Kidney (tissue), 14 donors: ENCODE measurements around the gene XYLB. TPM values are rescaled to one million over a fixed set of nuclear protein-coding genes. Genes with fewer than 3 reads are reported as not detected.

Source experiments
- DNase-seq, 5 donors: peaks; one replicate each; pipeline ENCODE4 v3.0.0-alpha.2; 2013 to 2020
- FAIRE-seq: peaks from 2 replicates; lab custom pipeline; 2012; peaks lifted over from hg19 to GRCh38; lab: Jason Lieb, UNC
- H3K27ac ChIP-seq, 2 donors: one replicate each; pipeline ENCODE4 v1.7.0; 2013; ENCODE audit warnings: low read depth in 2 of 2, low read length in 2 of 2, inconsistent platforms in 1 of 2
- H3K27me3 ChIP-seq: one replicate; pipeline ENCODE4 v1.7.1; 2013; ENCODE audit warnings: low read length, inconsistent platforms; ENCODE audit not compliant: control insufficient read depth, insufficient read depth
- H3K36me3 ChIP-seq, 3 donors: one replicate each; pipeline versions ENCODE4 v1.7.0 to v1.7.1; 2013; ENCODE audit warnings: low read length in 3 of 3, control low read depth in 1 of 3, inconsistent platforms in 1 of 3; ENCODE audit not compliant: insufficient read depth in 3 of 3, control insufficient read depth in 2 of 3
- H3K4me1 ChIP-seq, 3 donors: one replicate each; pipeline versions ENCODE4 v1.7.0 to v1.7.1; 2013; ENCODE audit warnings: low read length in 3 of 3, inconsistent platforms in 1 of 3, low read depth in 1 of 3; ENCODE audit not compliant: control insufficient read depth in 2 of 3, insufficient read depth in 2 of 3
- H3K4me3 ChIP-seq, 3 donors: one replicate each; pipeline versions ENCODE4 v1.7.0 to v1.8.1; 2013; ENCODE audit warnings: low read length in 3 of 3, control low read depth in 1 of 3, inconsistent platforms in 1 of 3
- H3K9ac ChIP-seq, 3 donors: one replicate each; pipeline versions ENCODE4 v1.7.0 to v1.7.1; 2013; ENCODE audit warnings: low read length in 3 of 3, control low read depth in 1 of 3, inconsistent platforms in 1 of 3
- H3K9me3 ChIP-seq, 3 donors: one replicate each; pipeline versions ENCODE4 v1.7.0 to v1.7.1; 2013; ENCODE audit warnings: low read length in 3 of 3, control low read depth in 1 of 3, inconsistent platforms in 1 of 3; ENCODE audit not compliant: control insufficient read depth in 2 of 3, insufficient read depth in 1 of 3
- intact Hi-C: fragments of 100-400 bp; cut with DNase I; formaldehyde crosslinking; loops from one replicate; pipeline ENCODE4 v1.11.1; 2022
- polyA plus RNA-seq: library from polyadenylated mRNA; stranded (reverse); fragments of 350-450 nt; fragmentation: Illumina TruSeq; extraction: RNeasy Lipid Tissue Mini Kit (QIAGEN cat#74804); gene quantifications from one replicate; pipeline ENCODE4 v1.2.3, GENCODE V29; 2014; ENCODE audit warnings: low read depth, low replicate concordance; ENCODE audit not compliant: insufficient read depth
- total RNA-seq: library from RNA; stranded (reverse); fragmentation: NEBNext Ultra II Directional; extraction: Animal tissue kit (Norgen Biotek cat#: 25700); gene quantifications from one replicate; pipeline ENCODE4 v1.2.1, GENCODE V29; 2021
- TF ChIP-seq, protein P1 (sequence below): IDR thresholded peaks from 3 replicates; pipeline ENCODE4 v1.5.1; 2012; ENCODE audit warnings: mild to moderate bottlenecking, moderate library complexity, borderline replicate concordance; ENCODE audit not compliant: insufficient read depth; ENCODE audit errors: extremely low read depth
- donor health status: control.
- donor health status: control.
- donor health status: control.
- donor health status: control.
- donor health status: control.
- donor health status: DM: yes; HTN: yes; CAD: no.
- donor health status: Normal renal cell carcinoma (clear cell type).

The XYLB gene
- total and polyA plus RNA-seq, 2 donors from 2014 or later, result 6.0 to 7.9 TPM

DNA sequence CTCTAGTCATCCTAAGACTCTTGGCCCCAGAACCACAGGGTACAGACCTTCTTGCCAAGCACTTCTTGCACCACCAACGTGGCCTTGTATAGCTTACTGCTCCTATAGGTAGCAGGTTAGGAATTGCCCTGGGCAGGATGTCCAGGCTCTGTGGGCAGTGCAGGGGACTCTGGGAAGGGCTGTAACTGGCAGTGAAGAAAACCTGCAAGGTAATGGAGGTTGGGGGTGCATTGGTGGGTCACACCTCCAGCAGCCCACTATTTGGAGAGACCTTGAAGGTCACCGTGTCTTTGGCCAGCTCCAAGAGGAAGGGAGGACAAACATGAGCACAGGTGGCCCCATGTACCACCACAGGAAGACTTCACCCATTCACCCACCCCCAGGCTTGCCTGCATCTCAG is 21.3 kb upstream of the XYLB start:
- TF ChIP-seq, protein P1, sequence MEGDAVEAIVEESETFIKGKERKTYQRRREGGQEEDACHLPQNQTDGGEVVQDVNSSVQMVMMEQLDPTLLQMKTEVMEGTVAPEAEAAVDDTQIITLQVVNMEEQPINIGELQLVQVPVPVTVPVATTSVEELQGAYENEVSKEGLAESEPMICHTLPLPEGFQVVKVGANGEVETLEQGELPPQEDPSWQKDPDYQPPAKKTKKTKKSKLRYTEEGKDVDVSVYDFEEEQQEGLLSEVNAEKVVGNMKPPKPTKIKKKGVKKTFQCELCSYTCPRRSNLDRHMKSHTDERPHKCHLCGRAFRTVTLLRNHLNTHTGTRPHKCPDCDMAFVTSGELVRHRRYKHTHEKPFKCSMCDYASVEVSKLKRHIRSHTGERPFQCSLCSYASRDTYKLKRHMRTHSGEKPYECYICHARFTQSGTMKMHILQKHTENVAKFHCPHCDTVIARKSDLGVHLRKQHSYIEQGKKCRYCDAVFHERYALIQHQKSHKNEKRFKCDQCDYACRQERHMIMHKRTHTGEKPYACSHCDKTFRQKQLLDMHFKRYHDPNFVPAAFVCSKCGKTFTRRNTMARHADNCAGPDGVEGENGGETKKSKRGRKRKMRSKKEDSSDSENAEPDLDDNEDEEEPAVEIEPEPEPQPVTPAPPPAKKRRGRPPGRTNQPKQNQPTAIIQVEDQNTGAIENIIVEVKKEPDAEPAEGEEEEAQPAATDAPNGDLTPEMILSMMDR, result no peak
- DNase-seq (no peak), FAIRE-seq (no peak)
- Histone ChIP-seq H3K9ac (no peak overlapping the region), H3K4me3 (no peak overlapping the region), H3K4me1 (no peaks in the 10 kb centered on the region), H3K27me3 (no peaks in the 10 kb centered on the region), H3K27ac (no peak overlapping the region), H3K36me3 (no peaks in the 10 kb centered on the region), H3K9me3 (peaks cover 0 to 6% (median 0%) of the 10 kb centered on the region in 3 donors)
- intact Hi-C loops, result no loop called here

DNA sequence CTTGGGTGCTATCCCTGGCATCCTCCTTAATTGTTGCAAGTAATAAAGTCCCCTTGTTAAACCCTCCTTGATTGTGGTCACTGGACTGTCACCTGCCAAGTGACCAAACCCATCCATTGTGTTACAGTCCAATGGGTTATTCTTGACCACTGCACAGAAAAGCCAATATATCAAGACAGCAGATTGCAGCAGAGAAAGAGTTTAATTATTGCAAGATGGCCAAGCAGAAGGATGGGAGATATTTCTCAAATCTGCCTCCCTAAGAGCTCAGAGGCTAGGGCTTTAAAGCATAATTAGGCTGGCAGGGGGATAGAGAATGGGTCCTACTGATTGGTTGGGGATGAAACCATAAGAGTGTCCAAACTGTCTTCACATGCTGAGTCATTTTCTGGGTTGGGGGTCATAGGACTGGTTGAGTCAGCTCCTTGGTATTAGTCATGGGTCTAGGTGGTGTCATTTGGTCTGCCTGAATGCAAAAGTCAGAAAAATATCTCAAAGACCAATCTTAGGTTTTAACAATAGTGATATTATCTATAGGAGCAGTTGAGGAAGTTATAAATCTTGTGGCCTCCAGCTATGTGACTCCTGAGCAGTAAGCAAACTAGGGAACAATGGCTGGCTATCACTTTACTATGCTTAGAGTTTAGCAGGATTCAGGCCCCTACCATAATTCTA is 19.1 kb upstream of the XYLB start:
- FAIRE-seq, result no peak
- TF ChIP-seq, protein P1, result no peak
- no peaks in the 10 kb centered on the region for H3K27me3 ChIP-seq
- no peak for DNase-seq
- peaks cover 0 to 6% (median 0%) of the 10 kb centered on the region in 3 donors for H3K9me3 ChIP-seq
- no peak overlapping the region for H3K9ac ChIP-seq
- intact Hi-C loops, result no loop called here
- H3K4me1 ChIP-seq, result no peaks in the 10 kb centered on the region
- no peak overlapping the region for H3K27ac ChIP-seq
- no peak overlapping the region for H3K4me3 ChIP-seq
- no peaks in the 10 kb centered on the region for H3K36me3 ChIP-seq

DNA sequence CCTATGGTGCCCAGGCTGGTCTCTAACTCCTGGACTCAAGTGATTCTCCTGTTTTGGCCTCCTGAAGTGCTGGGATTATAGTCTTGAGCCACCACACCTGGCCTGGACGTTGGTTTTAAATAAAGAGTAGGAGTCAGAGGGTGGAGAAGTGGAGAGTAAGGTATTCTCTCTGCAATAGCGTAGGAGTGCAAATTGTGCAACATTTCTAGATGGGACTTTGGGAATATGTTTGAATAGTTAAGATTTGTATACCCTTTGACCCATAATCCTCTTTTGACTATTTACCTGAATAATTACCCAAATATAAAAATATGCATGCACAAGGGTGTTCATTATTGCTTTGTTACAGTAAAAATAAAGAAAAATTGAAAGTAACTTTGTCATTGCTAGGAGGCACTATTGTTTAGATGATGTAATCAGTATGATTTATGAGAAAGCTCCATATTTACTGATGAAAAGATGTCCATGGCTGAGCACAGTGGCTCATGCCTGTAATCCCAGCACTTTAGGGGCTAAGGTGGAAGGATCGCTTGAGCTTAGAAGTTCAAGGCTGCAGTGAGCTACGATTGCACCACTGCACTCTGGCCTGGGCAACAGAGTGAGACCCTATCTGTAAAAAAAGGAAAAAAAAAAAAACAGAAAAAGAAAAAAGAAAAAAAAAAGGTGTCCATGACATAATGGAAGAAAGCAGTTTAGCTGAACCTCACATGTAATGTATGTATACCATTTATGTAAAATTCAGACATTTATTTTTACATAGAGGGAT is 15.1 kb upstream of the XYLB start:
- Histone ChIP-seq H3K36me3 (no peaks in the 10 kb centered on the region), H3K27ac (no peak overlapping the region), H3K27me3 (no peaks in the 10 kb centered on the region), H3K4me3 (no peak overlapping the region), H3K9ac (no peak overlapping the region), H3K9me3 (peaks cover 0 to 6% (median 0%) of the 10 kb centered on the region in 3 donors), H3K4me1 (no peaks in the 10 kb centered on the region)
- TF ChIP-seq, protein P1, result no peak
- intact Hi-C loops, result no loop called here
- FAIRE-seq, result no peak
- no peak for DNase-seq
